D721Med (cell line): Measurements from ENCODE around the gene SUPT20HL2.
"Not testable (repeated sequence)": the region's sequence is repeated elsewhere in the genome, so short reads cannot be mapped to it uniquely, and the experiment has no call there.

Experiments
- DNase-seq: peaks from one replicate; pipeline ENCODE4 v3.0.0; 2011; ENCODE audit warnings: low spot score; ENCODE audit not compliant: insufficient read length
- FAIRE-seq: peaks from 2 replicates; lab custom pipeline; 2011; peaks lifted over from hg19 to GRCh38; lab: Jason Lieb, UNC
- TF ChIP-seq, protein P1 (sequence below): IDR thresholded peaks from 2 replicates; pipeline ENCODE4 v1.5.1; 2012; ENCODE audit warnings: mild to moderate bottlenecking, control low read depth; ENCODE audit not compliant: insufficient read depth; ENCODE audit errors: missing control alignments

Gene SUPT20HL2

DNA sequence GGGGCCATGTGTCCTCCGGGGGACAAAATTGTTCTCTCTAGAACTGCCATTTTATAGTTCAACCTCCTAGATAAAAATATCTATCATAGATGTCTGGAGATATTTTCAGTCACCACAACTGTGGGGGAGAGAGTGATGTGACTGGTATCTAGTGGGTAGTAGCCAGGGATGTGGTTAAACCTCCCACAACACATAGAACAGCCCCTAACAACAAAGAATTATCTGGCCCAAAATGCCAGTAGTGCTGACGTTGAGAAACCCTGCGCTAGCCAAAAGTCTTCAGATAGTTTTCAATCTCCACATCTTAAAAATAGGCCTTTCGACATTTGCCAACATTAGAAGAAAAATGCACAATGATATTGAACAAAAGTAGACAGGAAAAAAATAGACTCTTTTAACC, 19.0 kb upstream of the SUPT20HL2 start:
- TF ChIP-seq, protein P1, sequence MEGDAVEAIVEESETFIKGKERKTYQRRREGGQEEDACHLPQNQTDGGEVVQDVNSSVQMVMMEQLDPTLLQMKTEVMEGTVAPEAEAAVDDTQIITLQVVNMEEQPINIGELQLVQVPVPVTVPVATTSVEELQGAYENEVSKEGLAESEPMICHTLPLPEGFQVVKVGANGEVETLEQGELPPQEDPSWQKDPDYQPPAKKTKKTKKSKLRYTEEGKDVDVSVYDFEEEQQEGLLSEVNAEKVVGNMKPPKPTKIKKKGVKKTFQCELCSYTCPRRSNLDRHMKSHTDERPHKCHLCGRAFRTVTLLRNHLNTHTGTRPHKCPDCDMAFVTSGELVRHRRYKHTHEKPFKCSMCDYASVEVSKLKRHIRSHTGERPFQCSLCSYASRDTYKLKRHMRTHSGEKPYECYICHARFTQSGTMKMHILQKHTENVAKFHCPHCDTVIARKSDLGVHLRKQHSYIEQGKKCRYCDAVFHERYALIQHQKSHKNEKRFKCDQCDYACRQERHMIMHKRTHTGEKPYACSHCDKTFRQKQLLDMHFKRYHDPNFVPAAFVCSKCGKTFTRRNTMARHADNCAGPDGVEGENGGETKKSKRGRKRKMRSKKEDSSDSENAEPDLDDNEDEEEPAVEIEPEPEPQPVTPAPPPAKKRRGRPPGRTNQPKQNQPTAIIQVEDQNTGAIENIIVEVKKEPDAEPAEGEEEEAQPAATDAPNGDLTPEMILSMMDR: no peak
- DNase-seq (no peak), FAIRE-seq (no peak)

DNA sequence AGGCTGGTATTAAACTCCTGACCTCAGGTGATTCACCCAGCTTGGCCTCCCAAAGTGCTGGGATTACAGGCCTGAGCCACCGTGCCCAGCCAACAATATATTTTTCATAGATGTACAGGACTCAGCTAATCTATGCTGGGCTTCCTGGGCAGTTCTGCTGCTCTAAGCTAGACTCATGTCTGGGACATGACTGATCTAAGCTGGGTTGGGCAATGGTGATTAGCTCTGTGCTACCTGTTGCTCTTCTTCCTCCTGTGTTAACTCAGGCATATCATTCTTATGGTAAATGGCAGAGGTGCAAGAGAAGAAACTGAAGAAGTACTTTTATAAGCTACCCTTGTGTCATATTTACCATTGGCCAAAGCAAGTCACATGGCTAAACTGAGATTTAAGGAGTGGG, 11.4 kb upstream of the SUPT20HL2 start:
- FAIRE-seq (no peak), DNase-seq (no peak)
- TF ChIP-seq, protein P1: no peak

DNA sequence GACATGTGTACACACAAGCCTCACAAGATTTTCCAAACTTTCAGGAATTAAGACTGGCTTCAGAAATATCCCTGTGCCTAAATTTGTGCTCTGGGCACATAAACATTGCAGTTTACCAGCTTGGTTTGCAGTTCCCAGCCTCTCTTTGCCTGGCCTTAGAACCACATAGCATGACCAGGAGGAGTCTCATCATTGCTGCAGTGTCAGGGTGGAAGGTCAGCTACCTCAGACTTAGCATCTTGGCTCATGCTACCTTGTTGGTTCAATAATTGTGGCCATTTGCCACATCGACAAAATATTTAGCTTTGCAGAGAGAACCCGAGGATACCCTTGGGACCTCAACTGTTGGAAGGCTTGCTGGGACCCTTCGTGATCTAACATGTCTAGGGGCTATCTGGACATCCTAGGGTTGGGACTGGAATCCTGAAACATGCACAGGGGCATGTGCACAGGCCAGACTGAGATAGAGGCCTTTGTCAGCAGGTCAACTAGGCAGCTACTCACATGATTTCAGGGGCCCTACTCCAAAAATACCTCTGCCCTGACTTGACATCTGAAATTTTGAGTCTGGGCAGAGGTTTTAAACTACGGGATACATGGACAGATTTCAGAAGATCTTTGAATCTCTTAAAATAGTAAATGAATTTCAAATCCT, 8.0 kb upstream of the SUPT20HL2 start:
- TF ChIP-seq, protein P1: no peak
- DNase-seq (no peak), FAIRE-seq (no peak)

DNA sequence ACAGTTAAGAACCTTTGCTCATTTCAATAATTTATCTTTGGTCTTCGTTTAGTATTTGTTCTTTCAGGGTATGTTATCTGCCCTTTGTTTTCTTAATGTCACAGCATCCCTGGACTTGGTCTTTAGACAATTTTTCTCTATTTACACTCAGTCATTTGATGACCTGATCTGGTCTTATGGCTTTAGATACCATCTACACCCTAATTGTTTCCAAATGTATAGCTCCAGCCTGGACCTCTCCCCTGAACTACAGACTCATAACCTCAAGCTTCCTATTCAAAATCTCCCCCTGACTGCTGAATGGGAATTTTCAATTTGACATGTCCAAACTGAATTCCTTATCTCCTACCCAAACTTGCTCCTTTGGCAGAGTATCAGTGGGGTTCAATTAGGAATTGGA, 3.7 kb upstream of the SUPT20HL2 start:
- TF ChIP-seq, protein P1: no peak

DNA sequence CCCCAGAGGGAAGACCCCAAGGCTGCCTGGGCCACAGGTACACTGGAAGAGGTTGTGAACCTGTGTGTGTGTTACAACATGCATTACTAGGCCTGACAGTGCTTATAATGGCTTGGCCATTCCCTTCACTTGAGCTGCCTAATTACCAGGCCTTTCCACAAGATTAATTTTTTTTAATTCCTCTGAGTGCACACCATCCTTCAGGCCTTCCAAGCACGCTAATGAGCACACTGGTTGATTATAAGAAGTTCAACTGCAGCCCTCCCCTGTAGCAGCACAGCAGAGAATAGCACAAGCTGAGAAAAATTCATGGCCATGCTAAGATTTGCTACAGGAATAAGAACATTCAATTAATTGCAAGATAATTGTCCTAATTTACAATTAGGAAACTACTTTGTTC, 2.2 kb upstream of the SUPT20HL2 start:
- no peak for FAIRE-seq
- TF ChIP-seq, protein P1: no peak

More for the DNA sequence above, 3.7 kb upstream of the SUPT20HL2 start:
- DNase-seq (no peak), FAIRE-seq (no peak)

DNA sequence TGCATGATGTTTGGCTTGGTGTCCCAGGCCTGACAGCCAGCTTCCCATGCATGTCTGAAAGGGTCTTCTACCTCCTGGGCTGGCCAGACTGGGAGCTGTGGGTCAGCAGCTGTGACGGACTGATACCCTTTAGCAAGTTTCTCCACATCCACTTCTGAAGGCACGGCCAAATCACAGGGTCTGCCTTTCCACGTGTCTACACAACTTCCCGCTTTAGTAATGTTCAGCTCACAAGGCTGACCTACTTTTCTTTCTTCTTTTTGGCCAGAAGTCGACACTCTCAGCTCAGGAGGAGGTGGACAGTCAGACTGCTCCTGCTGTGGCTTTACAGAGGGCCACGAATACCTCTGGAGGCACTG, 1.6 kb downstream of the SUPT20HL2 start:
- not testable (repeated sequence) for DNase-seq, FAIRE-seq

More for the DNA sequence above, 2.2 kb upstream of the SUPT20HL2 start:
- peak; percentile 32 for DNase-seq

DNA sequence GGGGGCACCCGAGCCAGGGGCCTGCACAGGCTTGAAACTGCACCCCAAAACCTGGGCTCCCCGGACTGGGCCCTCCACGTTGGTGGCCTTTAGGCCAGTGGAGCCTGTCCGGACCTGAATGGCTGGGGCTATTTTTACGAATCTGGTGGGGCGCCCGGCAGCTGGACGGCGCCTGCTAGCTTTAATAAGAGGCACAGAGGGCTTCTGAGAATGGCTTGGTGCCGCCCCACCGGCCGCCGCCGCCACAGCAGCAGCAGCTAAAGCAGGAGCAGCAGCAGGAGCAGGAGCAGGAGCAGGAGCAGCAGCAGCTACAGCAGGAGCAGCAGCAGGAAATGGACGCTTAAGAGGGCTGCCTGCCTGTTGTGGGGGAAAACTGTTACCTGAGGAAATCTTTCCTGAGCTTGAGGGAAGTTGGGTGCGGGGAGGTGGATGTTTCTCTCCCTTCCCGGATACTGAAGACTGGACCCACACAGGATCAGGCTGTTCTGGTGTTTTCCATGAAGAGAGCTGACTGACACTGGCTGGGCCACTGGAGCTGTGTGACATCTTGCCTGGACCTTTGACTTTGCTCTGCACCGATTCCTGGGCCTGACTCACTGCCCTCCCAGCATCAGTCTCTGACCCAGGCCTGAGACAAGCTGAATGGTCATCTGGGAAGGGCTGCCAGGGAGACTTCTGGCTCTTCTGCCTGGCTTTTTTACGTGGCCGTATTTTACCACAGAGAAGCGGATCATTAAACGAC, 2.2 kb downstream of the SUPT20HL2 start:
- FAIRE-seq, DNase-seq: not testable (repeated sequence)

DNA sequence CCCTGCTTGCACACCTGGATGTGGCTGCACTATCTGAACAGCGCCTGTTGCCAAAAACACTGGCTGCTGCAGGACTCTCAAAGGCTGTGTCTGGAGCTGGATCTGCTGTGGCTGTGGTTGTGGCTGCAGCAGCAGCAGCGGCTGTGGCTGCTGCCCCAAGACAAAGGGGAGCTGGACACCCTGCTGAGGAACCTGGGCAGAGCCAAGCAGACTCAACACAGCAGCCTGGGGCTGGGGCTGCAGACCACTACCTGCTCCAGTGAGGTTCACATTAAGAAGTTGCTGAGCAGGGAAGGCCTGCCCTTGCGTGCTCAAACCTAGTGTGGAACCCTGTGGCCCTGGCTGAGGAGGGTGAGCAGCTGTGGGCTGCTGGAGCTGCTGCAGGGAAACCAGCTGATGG, 3.0 kb downstream of the SUPT20HL2 start:
- DNase-seq, FAIRE-seq: not testable (repeated sequence)

DNA sequence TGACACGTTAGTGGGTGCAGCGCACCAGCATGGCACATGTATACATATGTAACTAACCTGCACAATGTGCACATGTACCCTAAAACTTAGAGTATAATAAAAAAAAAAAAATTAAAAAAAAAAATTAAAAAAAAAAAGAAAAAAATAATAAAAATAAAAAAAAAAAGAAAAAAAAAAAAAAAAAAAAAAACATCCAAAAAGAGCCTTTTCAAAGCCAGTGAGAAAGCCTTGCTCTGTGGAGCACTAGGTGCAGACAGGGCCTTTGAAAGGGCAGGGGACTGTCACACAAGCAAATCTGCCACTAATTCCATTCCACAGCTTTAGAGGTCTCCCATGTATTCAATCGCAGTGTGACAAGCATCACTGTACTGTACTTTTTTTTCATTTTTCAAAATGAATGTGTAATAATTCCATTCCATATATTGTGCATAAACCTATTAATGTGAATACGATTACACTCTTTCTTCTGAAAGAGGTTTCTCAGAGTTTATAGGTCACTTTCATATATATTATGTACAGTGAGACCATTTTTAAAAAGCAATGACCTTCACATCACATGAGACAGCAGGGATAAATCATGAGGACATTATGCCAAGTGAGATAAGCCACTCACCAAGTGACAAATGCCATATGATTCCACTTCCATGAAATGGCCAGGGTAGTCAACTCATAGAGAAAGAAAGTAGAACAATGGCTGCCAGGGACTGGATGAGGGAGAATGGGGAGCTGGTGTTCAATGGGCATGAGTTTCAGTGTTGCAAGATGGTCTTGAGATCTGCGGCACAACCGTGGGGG, 4.1 kb downstream of the SUPT20HL2 start:
- DNase-seq, FAIRE-seq: not testable (repeated sequence)

DNA sequence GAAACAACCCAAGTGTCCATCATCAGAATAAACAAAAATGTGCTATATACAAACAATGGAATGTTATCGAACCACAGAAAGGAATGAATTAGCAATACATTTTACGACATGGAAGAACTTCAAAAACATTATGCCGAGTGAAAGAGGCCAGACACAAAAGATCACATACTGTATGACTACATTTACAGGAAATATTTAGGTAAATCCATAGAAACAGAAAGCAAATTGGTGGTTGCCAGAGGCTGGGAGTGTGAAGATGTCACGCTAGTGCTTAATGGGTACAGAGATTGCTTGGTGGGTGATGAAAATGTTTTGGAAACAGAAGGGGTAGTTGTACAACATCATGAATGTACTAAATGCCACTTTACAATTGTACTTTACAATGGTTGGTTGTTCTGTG, 5.1 kb downstream of the SUPT20HL2 start:
- not testable (repeated sequence) for DNase-seq, FAIRE-seq
